A673 (cell line): ENCODE results near the gene C5orf58. TPM values are rescaled to one million over a fixed set of nuclear protein-coding genes. Genes with fewer than 3 reads are reported as not detected.

Experiments used
- BruUV-seq: library from RNA; stranded (reverse); fragments of 400-500 nt; replicated peaks from 2 replicates; lab custom pipeline; 2021; lab: Mats Ljungman, UMichigan
- CTCF ChIA-PET: fragments of 300-600 bp; sonication (Branson Sonifier 250); formaldehyde crosslinking; loops from one replicate; lab custom pipeline; 2022; ENCODE audit warnings: antibody characterized with exemption; lab: Charles Lee
- POLR2A ChIA-PET: fragments of 300-600 bp; sonication (Branson Sonifier 250); formaldehyde crosslinking; loops from one replicate; lab custom pipeline; 2022; ENCODE audit warnings: antibody characterized with exemption; ENCODE audit not compliant: low non-redundant PET; lab: Charles Lee
- DNase-seq: peaks from one replicate; pipeline ENCODE4 v3.0.0-alpha.2; 2015; ENCODE audit warnings: low spot score
- H3K27ac ChIP-seq: fragments of 200-600 bp; sonication (generic); 2 replicates; pipeline ENCODE4 v1.5.1; 2016; ENCODE audit warnings: mixed run types, low read depth, mild to moderate bottlenecking, mixed read lengths, antibody characterized with exemption, low read length; ENCODE audit not compliant: poor library complexity, severe bottlenecking
- H3K27me3 ChIP-seq: fragments of 200-600 bp; sonication (generic); replicated peaks from 2 replicates; pipeline ENCODE4 v1.6.1; 2017; ENCODE audit warnings: mixed run types, low read depth, mild to moderate bottlenecking, mixed read lengths, antibody characterized with exemption, low read length; ENCODE audit not compliant: insufficient read depth, poor library complexity
- H3K36me3 ChIP-seq: fragments of 200-600 bp; sonication (generic); 2 replicates; pipeline ENCODE4 v1.6.1; 2016; ENCODE audit warnings: mixed run types, mild to moderate bottlenecking, mixed read lengths, antibody characterized with exemption, low read length; ENCODE audit not compliant: insufficient read depth, poor library complexity, severe bottlenecking
- H3K4me1 ChIP-seq: fragments of 200-600 bp; sonication (generic); 2 replicates; pipeline ENCODE4 v1.6.1; 2017; ENCODE audit warnings: mixed run types, mild to moderate bottlenecking, mixed read lengths, antibody characterized with exemption, low read length; ENCODE audit not compliant: insufficient read depth, poor library complexity, severe bottlenecking
- H3K4me3 ChIP-seq: fragments of 200-600 bp; sonication (generic); 2 replicates; pipeline ENCODE4 v1.5.1; 2016; ENCODE audit warnings: low read depth, mixed run types, mild to moderate bottlenecking, mixed read lengths, low read length; ENCODE audit not compliant: poor library complexity, severe bottlenecking
- H3K9me3 ChIP-seq: fragments of 200-600 bp; sonication (generic); 2 replicates; pipeline ENCODE4 v1.6.1; 2016; ENCODE audit warnings: mixed run types, low read depth, mild to moderate bottlenecking, mixed read lengths, antibody characterized with exemption, low read length; ENCODE audit not compliant: poor library complexity, severe bottlenecking
- EZH2 ChIP-seq: fragments of 200-600 bp; sonication (generic); IDR thresholded peaks from 2 replicates; pipeline ENCODE4 v1.6.1; 2017; ENCODE audit warnings: borderline replicate concordance, low read depth, mild to moderate bottlenecking, mixed read lengths, antibody characterized with exemption, low read length; ENCODE audit not compliant: poor library complexity, severe bottlenecking
- intact Hi-C: fragments of 100-400 bp; cut with micrococcal nuclease; formaldehyde crosslinking; loops from one replicate; pipeline ENCODE4 v1.10.0; 2022; ENCODE audit not compliant: unreplicated experiment
- total RNA-seq: library from RNA; stranded (reverse); gene quantifications from 2 replicates; pipeline ENCODE4 v1.2.3, GENCODE V29; 2021
- TF ChIP-seq, protein P1 (sequence below): fragments of 300-800, 200-600 bp; sonication (generic); conservative IDR thresholded peaks from 2 replicates; pipeline ENCODE4 v1.5.1; 2017; ENCODE audit warnings: low read depth, mild to moderate bottlenecking, antibody characterized with exemption, low read length, moderate library complexity, mixed read lengths

C5orf58 gene
- total RNA-seq, 1 experiment from 2014 or later: not detected

DNA sequence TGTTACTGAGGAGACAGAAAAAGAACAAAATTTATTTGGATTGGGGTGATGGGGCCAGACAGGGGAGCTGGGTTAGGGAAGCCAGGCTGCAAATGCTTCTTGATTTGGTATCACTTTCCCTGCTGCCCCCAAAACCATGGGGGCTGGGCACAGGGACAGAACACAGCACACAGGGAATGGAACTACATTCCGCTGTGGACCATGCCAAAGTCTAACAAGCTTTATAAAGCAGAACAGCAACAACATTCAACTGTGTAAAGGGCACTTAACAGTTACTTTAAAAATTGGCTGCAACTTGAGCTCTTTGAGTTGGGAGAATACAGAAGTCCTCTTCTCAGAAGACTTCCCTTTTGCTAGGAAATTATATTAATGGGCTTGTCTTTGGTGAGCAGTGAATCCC lies 23.8 kb downstream of the C5orf58 start:
- BruUV-seq: no TSS peak
- no peaks in the 10 kb centered on the region for H3K27me3 ChIP-seq
- peaks cover 4% of the 10 kb centered on the region for H3K4me1 ChIP-seq
- DNase-seq: no peak
- no peak overlapping the region for H3K27ac ChIP-seq
- ChIA-PET CTCF (no interaction called here), POLR2A (no interaction called here)
- no peaks in the 10 kb centered on the region for H3K36me3 ChIP-seq
- no peak overlapping the region for H3K4me3 ChIP-seq
- TF ChIP-seq EZH2: no peak
- TF ChIP-seq, protein P1, sequence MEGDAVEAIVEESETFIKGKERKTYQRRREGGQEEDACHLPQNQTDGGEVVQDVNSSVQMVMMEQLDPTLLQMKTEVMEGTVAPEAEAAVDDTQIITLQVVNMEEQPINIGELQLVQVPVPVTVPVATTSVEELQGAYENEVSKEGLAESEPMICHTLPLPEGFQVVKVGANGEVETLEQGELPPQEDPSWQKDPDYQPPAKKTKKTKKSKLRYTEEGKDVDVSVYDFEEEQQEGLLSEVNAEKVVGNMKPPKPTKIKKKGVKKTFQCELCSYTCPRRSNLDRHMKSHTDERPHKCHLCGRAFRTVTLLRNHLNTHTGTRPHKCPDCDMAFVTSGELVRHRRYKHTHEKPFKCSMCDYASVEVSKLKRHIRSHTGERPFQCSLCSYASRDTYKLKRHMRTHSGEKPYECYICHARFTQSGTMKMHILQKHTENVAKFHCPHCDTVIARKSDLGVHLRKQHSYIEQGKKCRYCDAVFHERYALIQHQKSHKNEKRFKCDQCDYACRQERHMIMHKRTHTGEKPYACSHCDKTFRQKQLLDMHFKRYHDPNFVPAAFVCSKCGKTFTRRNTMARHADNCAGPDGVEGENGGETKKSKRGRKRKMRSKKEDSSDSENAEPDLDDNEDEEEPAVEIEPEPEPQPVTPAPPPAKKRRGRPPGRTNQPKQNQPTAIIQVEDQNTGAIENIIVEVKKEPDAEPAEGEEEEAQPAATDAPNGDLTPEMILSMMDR: no peak
- H3K9me3 ChIP-seq: no peaks in the 10 kb centered on the region
- intact Hi-C loops: no loop called here

DNA sequence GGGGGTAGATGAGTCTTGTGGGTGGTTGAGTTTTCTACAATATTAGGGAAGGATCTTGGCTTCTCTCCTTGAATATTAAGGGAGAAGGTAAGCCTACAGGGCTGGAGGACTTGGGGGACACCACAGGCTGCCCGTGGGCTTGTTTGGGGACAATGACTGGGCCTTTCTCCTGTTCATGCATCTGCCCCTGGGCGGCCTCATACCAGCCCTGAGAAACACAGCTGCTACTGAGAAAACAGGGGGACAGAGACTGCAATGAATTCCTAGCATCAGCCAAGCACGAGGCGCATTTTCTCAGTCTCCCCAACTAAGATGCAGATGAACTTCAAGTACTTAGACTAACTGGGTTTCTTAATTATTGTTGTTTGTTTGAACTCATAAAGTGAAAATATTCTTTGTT lies 24.6 kb downstream of the C5orf58 start:
- H3K4me1 ChIP-seq: peaks cover 3% of the 10 kb centered on the region
- H3K4me3 ChIP-seq: no peak overlapping the region
- no peak for DNase-seq
- intact Hi-C loops: no loop called here
- H3K27ac ChIP-seq: no peak overlapping the region
- no TSS peak for BruUV-seq
- POLR2A ChIA-PET: no interaction called here
- H3K36me3 ChIP-seq: no peaks in the 10 kb centered on the region
- H3K27me3 ChIP-seq: no peaks in the 10 kb centered on the region
- no peaks in the 10 kb centered on the region for H3K9me3 ChIP-seq
- TF ChIP-seq EZH2: no peak
- TF ChIP-seq, protein P1: no peak
- CTCF ChIA-PET: no interaction called here

DNA sequence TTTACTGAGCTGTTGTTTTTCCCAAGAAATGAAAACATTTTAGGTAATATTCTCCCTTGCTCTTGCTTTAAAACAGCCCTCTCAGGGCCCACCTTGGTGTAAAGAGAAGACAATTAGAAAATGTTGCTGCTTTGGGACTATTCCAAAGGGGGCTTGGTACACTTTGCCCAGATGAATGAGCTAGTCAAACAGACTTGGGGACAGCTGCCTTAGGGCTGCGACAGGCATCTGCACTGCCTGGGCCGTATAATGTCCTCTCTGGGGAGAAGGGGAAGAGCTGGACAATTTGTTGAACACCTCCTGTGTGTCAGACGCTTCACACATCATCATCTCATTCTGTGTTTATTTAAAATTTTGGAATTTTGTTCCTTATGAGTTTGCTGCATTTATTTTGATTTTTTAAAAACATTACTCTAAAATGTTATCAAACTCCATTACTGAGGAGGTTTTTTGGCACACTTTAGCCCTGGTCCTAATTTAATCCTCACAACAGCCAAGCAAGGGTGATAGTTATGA lies 28.8 kb downstream of the C5orf58 start:
- no peaks in the 10 kb centered on the region for H3K27me3 ChIP-seq
- no peak overlapping the region for H3K4me3 ChIP-seq
- intact Hi-C loops: no loop called here
- no TSS peak for BruUV-seq
- CTCF ChIA-PET: no interaction called here
- H3K27ac ChIP-seq: no peak overlapping the region
- TF ChIP-seq EZH2: no peak
- TF ChIP-seq, protein P1: no peak
- no peak for DNase-seq
- H3K4me1 ChIP-seq: no peaks in the 10 kb centered on the region
- POLR2A ChIA-PET: no interaction called here
- no peaks in the 10 kb centered on the region for H3K36me3 ChIP-seq
- H3K9me3 ChIP-seq: no peaks in the 10 kb centered on the region
